ENCODE measurements around the gene AEBP1. TPM values are rescaled to one million over a fixed set of nuclear protein-coding genes. Genes with fewer than 3 reads are reported as not detected.

The AEBP1 gene
- total and polyA plus RNA-seq, 2 of the 4 experiments (the other 2 are of a cell fraction), result 1.1 to 5.7 TPM

DNA sequence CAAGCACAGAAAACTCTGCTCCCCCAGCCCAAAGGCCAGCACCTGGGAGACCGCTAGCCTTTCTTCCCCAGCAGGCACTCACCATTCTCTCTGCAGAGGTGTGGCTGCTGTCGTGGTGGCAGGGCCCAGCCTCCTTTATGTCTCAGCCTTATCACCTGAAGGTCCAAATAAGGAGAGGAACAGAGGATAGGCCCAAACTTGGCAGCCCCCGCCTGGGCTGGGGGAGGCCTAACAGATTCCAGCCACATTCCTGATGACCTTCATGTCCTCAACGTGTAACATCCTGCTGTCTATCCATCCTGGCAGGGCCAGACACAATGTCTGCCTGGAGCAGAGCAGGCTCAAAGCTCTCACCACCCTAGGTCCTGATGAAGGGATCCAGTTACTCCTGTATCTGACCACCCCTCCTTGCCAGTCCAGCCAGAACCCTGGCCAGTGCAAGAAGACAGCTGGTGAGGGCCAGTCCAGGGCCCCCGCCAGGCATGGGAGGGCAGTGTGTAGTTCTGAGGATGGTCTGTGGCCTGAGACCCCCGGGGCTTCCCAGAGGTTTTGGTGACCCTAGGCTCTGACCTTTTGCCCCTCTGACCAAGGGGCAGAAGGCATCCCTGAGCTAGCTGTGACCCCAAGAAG, 37.2 kb downstream of the AEBP1 start, which contains the start of gene MYL7:
Gene MYL7 (minus strand): TSS at position 112 of the 630 bp plus-strand sequence. CDS start 27 bp downstream, at position 85.
- no peaks in the 10 kb centered on the region for H3K9me3 ChIP-seq (ENCODE audit: control insufficient read depth, insufficient read depth, low read length)
- ATAC-seq (ENCODE audit: low read depth), result no peak
- dilution Hi-C loops (cut with HindIII; ENCODE audit: low sequenced_read_pairs, unreplicated experiment), result no loop called here
- H4K91ac ChIP-seq (ENCODE audit: insufficient read depth, low read depth, low read length), result no peak within 1 kb of the TSS
- H3K4me3 ChIP-seq (ENCODE audit: insufficient read depth, low read depth, low read length), result no peak within 1 kb of the TSS
- H4K8ac ChIP-seq (ENCODE audit: low read depth in 2 of 2, low read length in 2 of 2), result no peak within 1 kb of the TSS
- no TSS peak for BruUV-seq (replicated peaks)
- no peak within 1 kb of the TSS for H2BK15ac ChIP-seq (ENCODE audit: low read depth, low read length)
- no peak within 1 kb of the TSS for H4K5ac ChIP-seq (ENCODE audit: low read depth, low read length)
- ChIA-PET POLR2A (ENCODE audit: unreplicated experiment) (no interaction called here), CTCF (interaction anchor here (1.1 kb wide), 1 partner anchor 10 kb away, joined by 4 read pairs; no protein-coding TSS in a partner anchor)
- H2BK5ac ChIP-seq (ENCODE audit: low read depth, low read length, poor library complexity, severe bottlenecking), result no peak within 1 kb of the TSS
- WGBS, 2 experiments (ENCODE audit: extremely low coverage in 2 of 2, insufficient read length in 1 of 2), result 38% methylated on average over 2 of the region's 6 CpGs; no CpG with 5 or more reads in 1 of the 2 experiments
- H2AK5ac ChIP-seq (ENCODE audit: low read depth, low read length), result no peak within 1 kb of the TSS
- no peaks in the 10 kb centered on the region for H3K79me1 ChIP-seq (ENCODE audit: low read depth in 1 of 2, low read length in 2 of 2)
- H3K4me2 ChIP-seq (ENCODE audit: low read depth, low read length), result no peak within 1 kb of the TSS
- no peaks in the 10 kb centered on the region for H3K36me3 ChIP-seq (ENCODE audit: control insufficient read depth, insufficient read depth, low read length)
- no peak within 1 kb of the TSS for H2BK120ac ChIP-seq (ENCODE audit: low read depth, low read length)
- no peak within 1 kb of the TSS for H3K23ac ChIP-seq (ENCODE audit: low read depth, low read length)
- H2AK9ac ChIP-seq (replicated peaks; ENCODE audit: low read depth, low read length, poor library complexity), result peak within 1 kb of the TSS; percentile 16
- H4K20me1 ChIP-seq (ENCODE audit: insufficient read depth, low read length), result no peaks in the 10 kb centered on the region
- H2BK20ac ChIP-seq (ENCODE audit: low read depth, low read length), result no peak within 1 kb of the TSS
- no peak for DNase-seq
- no peak within 1 kb of the TSS for H3K9ac ChIP-seq (ENCODE audit: low read depth, low read length)
- H3K14ac ChIP-seq (replicated peaks; ENCODE audit: low read depth, low read length), result no peak within 1 kb of the TSS
- H3K9me1 ChIP-seq (ENCODE audit: insufficient read depth, low read length), result peaks cover 3% of the 10 kb centered on the region; the same call in 1 of the 2 replicates
- no peak within 1 kb of the TSS for H3K4ac ChIP-seq (ENCODE audit: low read depth, low read length)
- H3K27ac ChIP-seq (ENCODE audit: insufficient read depth, low read length), result no peak within 1 kb of the TSS
- TF ChIP-seq MAFK (IDR thresholded peaks at IDR 0.05; ENCODE audit: low read depth, low read length), result no peak
- no peak for TF ChIP-seq POLR2A (IDR thresholded peaks at IDR 0.05; ENCODE audit: low read depth, low read length)
- TF ChIP-seq MXI1 (IDR thresholded peaks at IDR 0.05; ENCODE audit: borderline replicate concordance, low read depth, low read length), result no peak
- TF ChIP-seq, protein P1, sequence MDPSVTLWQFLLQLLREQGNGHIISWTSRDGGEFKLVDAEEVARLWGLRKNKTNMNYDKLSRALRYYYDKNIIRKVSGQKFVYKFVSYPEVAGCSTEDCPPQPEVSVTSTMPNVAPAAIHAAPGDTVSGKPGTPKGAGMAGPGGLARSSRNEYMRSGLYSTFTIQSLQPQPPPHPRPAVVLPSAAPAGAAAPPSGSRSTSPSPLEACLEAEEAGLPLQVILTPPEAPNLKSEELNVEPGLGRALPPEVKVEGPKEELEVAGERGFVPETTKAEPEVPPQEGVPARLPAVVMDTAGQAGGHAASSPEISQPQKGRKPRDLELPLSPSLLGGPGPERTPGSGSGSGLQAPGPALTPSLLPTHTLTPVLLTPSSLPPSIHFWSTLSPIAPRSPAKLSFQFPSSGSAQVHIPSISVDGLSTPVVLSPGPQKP (IDR thresholded peaks at IDR 0.05; ENCODE audit: borderline replicate concordance, low read depth, low read length), result no peak
- no peak for TF ChIP-seq NFE2L2 (IDR thresholded peaks at IDR 0.05; ENCODE audit: low read depth, low read length)
- no peak for TF ChIP-seq RCOR1 (IDR thresholded peaks at IDR 0.05; ENCODE audit: insufficient replicate concordance, low read length)
- no peak for TF ChIP-seq MAZ (IDR thresholded peaks at IDR 0.05; ENCODE audit: borderline replicate concordance, low read depth, low read length)
- TF ChIP-seq USF2 (IDR thresholded peaks at IDR 0.05; ENCODE audit: low read depth, low read length), result no peak
- peak within 1 kb of the TSS; percentile 17 for H2AFZ ChIP-seq (replicated peaks; ENCODE audit: low read length, poor library complexity)
- H3K56ac ChIP-seq (ENCODE audit: extremely low read depth, insufficient read depth, low read length), result no peak within 1 kb of the TSS
- peaks cover 3% of the 10 kb centered on the region; the same call in 1 of the 2 replicates for H3K4me1 ChIP-seq (ENCODE audit: control insufficient read depth, insufficient read depth, low read length)
- H3K18ac ChIP-seq (ENCODE audit: low read depth, low read length), result no peak within 1 kb of the TSS
- in situ Hi-C loops (cut with MboI; ENCODE audit: low sequenced_read_pairs), result no loop called here
- intact Hi-C loops (cut with micrococcal nuclease), result no loop called here
- H3K27me3 ChIP-seq (ENCODE audit: control insufficient read depth, insufficient read depth, low read length), result peaks cover 27% of the 10 kb centered on the region
